ENCODE measurements around the gene SAP30L.

SAP30L gene

GRCh38 chr5:154498994-154499393 lies 53.2 kb downstream of the SAP30L start:
- no peak overlapping the region for H3K4me3 Mint-ChIP-seq
- ATAC-seq (no peak), DNase-seq (no peak)
- H3K9me3 Mint-ChIP-seq: no peaks in the 10 kb centered on the region
- peaks cover 71% of the 10 kb centered on the region for H3K27me3 Mint-ChIP-seq
- no peak overlapping the region for H3K27ac Mint-ChIP-seq
- peaks cover 16% of the 10 kb centered on the region for H3K4me1 Mint-ChIP-seq

- Mint-ChIP-seq H3K27ac (no peak overlapping the region), H3K4me3 (no peak overlapping the region), H3K9me3 (no peaks in the 10 kb centered on the region), H3K27me3 (peaks cover 69% of the 10 kb centered on the region), H3K4me1 (peaks cover 16% of the 10 kb centered on the region)
- no peak for DNase-seq
- ATAC-seq: no peak
Observed at GRCh38 chr5:154501566-154501965, 55.8 kb downstream of the SAP30L start.

- DNase-seq (no peak), ATAC-seq (no peak)
- Mint-ChIP-seq H3K4me1 (peaks cover 16% of the 10 kb centered on the region), H3K4me3 (no peak overlapping the region), H3K27me3 (peaks cover 70% of the 10 kb centered on the region), H3K9me3 (no peaks in the 10 kb centered on the region), H3K27ac (no peak overlapping the region)
Observed at GRCh38 chr5:154502180-154502579, 56.4 kb downstream of the SAP30L start.

GRCh38 chr5:154503698-154504039 lies 57.9 kb downstream of the SAP30L start:
- Mint-ChIP-seq H3K27me3 (peaks cover 68% of the 10 kb centered on the region), H3K4me3 (no peak overlapping the region), H3K4me1 (peaks cover 22% of the 10 kb centered on the region), H3K27ac (no peak overlapping the region), H3K9me3 (no peaks in the 10 kb centered on the region)
- DNase-seq (no peak), ATAC-seq (peak; percentile 68)

- peaks cover 70% of the 10 kb centered on the region for H3K27me3 Mint-ChIP-seq
- H3K27ac Mint-ChIP-seq: no peak overlapping the region
- H3K4me1 Mint-ChIP-seq: peaks cover 22% of the 10 kb centered on the region
- H3K9me3 Mint-ChIP-seq: no peaks in the 10 kb centered on the region
- no peak for DNase-seq
- H3K4me3 Mint-ChIP-seq: no peak overlapping the region
- no peak for ATAC-seq
Observed at GRCh38 chr5:154505567-154505966, 59.8 kb downstream of the SAP30L start.

- Mint-ChIP-seq H3K27me3 (peaks cover 70% of the 10 kb centered on the region), H3K4me3 (no peak overlapping the region), H3K27ac (no peak overlapping the region), H3K9me3 (no peaks in the 10 kb centered on the region), H3K4me1 (peaks cover 22% of the 10 kb centered on the region)
- DNase-seq (no peak), ATAC-seq (no peak)
Observed at GRCh38 chr5:154506049-154506715, 60.4 kb downstream of the SAP30L start.

- Mint-ChIP-seq H3K27me3 (peaks cover 70% of the 10 kb centered on the region), H3K4me1 (peaks cover 22% of the 10 kb centered on the region), H3K27ac (no peak overlapping the region), H3K4me3 (no peak overlapping the region), H3K9me3 (no peaks in the 10 kb centered on the region)
- ATAC-seq (no peak), DNase-seq (no peak)
Observed at GRCh38 chr5:154506716-154507080, 60.9 kb downstream of the SAP30L start.

- peak in 1 of 2 donors; percentile 30 for DNase-seq
- no peak overlapping the region for H3K27ac Mint-ChIP-seq
- peaks cover 14% of the 10 kb centered on the region for H3K4me1 Mint-ChIP-seq
- no peak overlapping the region for H3K4me3 Mint-ChIP-seq
- H3K9me3 Mint-ChIP-seq: no peaks in the 10 kb centered on the region
- ATAC-seq: peak; percentile 68
- peaks cover 65% of the 10 kb centered on the region for H3K27me3 Mint-ChIP-seq
Observed at GRCh38 chr5:154508114-154508513, 62.3 kb downstream of the SAP30L start.

- no peak overlapping the region for H3K4me3 Mint-ChIP-seq
- ATAC-seq: no peak
- H3K27ac Mint-ChIP-seq: no peak overlapping the region
- no peak for DNase-seq
- H3K4me1 Mint-ChIP-seq: peaks cover 24% of the 10 kb centered on the region
- no peaks in the 10 kb centered on the region for H3K9me3 Mint-ChIP-seq
- peaks cover 70% of the 10 kb centered on the region for H3K27me3 Mint-ChIP-seq
Observed at GRCh38 chr5:154509784-154510555, 64.2 kb downstream of the SAP30L start.

Measured in stimulated activated naive CD8-positive, alpha-beta T cell treated with anti-CD3 and anti-CD28 coated beads, Interleukin-15, amount 100 ng/mL, for 72 hours (primary cell).